B cell (primary cell): Measurements from ENCODE around the gene SREBF1. TPM values are rescaled to one million over a fixed set of nuclear protein-coding genes. Genes with fewer than 3 reads are reported as not detected.

Experiments used
- ATAC-seq: fragments of 200-7000 bp; cut with Tn5 transposase; one replicate; pipeline ENCODE4 v1.10.0; 2021; ENCODE audit warnings: low read depth, mild to moderate bottlenecking, moderate number of reproducible peaks, moderate library complexity
- CTCF ChIA-PET: fragments of 350-600 bp; sonication (Branson Sonifier 250); formaldehyde crosslinking; loops from one replicate; lab custom pipeline; 2021; ENCODE audit warnings: antibody characterized with exemption, inconsistent platforms; lab: Charles Lee
- POLR2A ChIA-PET: fragments of 350-600 bp; sonication (Branson Sonifier 250); formaldehyde crosslinking; loops from one replicate; lab custom pipeline; 2021; ENCODE audit warnings: antibody characterized with exemption; lab: Charles Lee
- DNase-seq: peaks from one replicate; pipeline ENCODE4 v3.0.0; 2013
- H2AFZ ChIP-seq: 2 replicates; pipeline ENCODE4 v1.6.1; 2012; ENCODE audit warnings: mild to moderate bottlenecking, low read depth, low read length; ENCODE audit not compliant: insufficient read depth, poor library complexity, severe bottlenecking
- H3K27ac ChIP-seq, 2 donors: 1 replicate in 1 of 2; 2 replicates in 1 of 2; pipeline ENCODE4 v1.5.1; 2012 to 2013; ENCODE audit warnings: low read length in 2 of 2, mild to moderate bottlenecking in 2 of 2, moderate library complexity in 1 of 2
- H3K27me3 ChIP-seq, 4 experiments: fragments of 200-600 bp in 1 of 4; sonication (generic) in 1 of 4; replicated peaks in 1 of 4; 1 replicate in 2 of 4; 2 replicates in 2 of 4; pipeline versions ENCODE4 v1.6.1 to v1.7.0; 2013 to 2016; ENCODE audit warnings: low read length in 3 of 4, mild to moderate bottlenecking in 2 of 4, mixed read lengths in 1 of 4, moderate library complexity in 1 of 4; ENCODE audit not compliant: insufficient read depth in 4 of 4, control insufficient read depth in 3 of 4; ENCODE audit errors: control extremely low read depth in 1 of 4
- H3K36me3 ChIP-seq, 2 experiments: replicated peaks in 1 of 2; 1 replicate in 1 of 2; 2 replicates in 1 of 2; pipeline versions ENCODE4 v1.6.1 to v1.7.1; 2013; ENCODE audit warnings: low read length in 1 of 2; ENCODE audit not compliant: insufficient read depth in 2 of 2, control insufficient read depth in 1 of 2; ENCODE audit errors: control extremely low read depth in 1 of 2, extremely low read depth in 1 of 2
- H3K4me1 ChIP-seq, 2 donors: fragments of 200-600 bp in 1 of 2; sonication (generic) in 1 of 2; 1 replicate in 1 of 2; 2 replicates in 1 of 2; pipeline versions ENCODE4 v1.5.1 to v1.6.1; 2013 to 2017; ENCODE audit warnings: low read length in 2 of 2; ENCODE audit not compliant: control insufficient read depth in 2 of 2, insufficient read depth in 2 of 2
- H3K4me2 ChIP-seq: replicated peaks from 2 replicates; pipeline ENCODE3; 2012; ENCODE audit warnings: mild to moderate bottlenecking, low read depth, low read length; ENCODE audit not compliant: poor library complexity, severe bottlenecking
- H3K4me3 ChIP-seq, 5 experiments: fragments of 200-600 bp in 1 of 5; sonication (generic) in 1 of 5; 1 replicate in 3 of 5; 2 replicates in 2 of 5; pipeline versions ENCODE4 v1.5.1 to v1.7.0; 2011 to 2016; ENCODE audit warnings: low read length in 4 of 5, mild to moderate bottlenecking in 4 of 5, low read depth in 2 of 5, control low read depth in 1 of 5, moderate library complexity in 1 of 5; ENCODE audit not compliant: insufficient read depth in 1 of 5; ENCODE audit errors: control extremely low read depth in 1 of 5, extremely low read depth in 1 of 5
- H3K79me2 ChIP-seq: fragments of 200-600 bp; sonication (generic); one replicate; pipeline ENCODE4 v1.6.0; 2016; ENCODE audit warnings: low read length; ENCODE audit not compliant: control insufficient read depth, insufficient read depth
- H3K9ac ChIP-seq: fragments of 200-600 bp; sonication (generic); 2 replicates; pipeline ENCODE4 v1.6.1; 2017; ENCODE audit warnings: mild to moderate bottlenecking, low read length, moderate library complexity
- H3K9me3 ChIP-seq, 3 donors: one replicate each; pipeline versions ENCODE4 v1.6.1 to v1.7.1; 2013; ENCODE audit warnings: low read length in 2 of 3; ENCODE audit not compliant: control insufficient read depth in 2 of 3, insufficient read depth in 1 of 3; ENCODE audit errors: control extremely low read depth in 1 of 3
- H4K20me1 ChIP-seq: 2 replicates; pipeline ENCODE4 v1.6.0; 2012; ENCODE audit warnings: mild to moderate bottlenecking, low read length; ENCODE audit not compliant: insufficient read depth, control insufficient read depth, poor library complexity, severe bottlenecking
- H3K27ac Mint-ChIP-seq: one replicate; pipeline ENCODE4 v1.8.0; 2021; ENCODE audit warnings: mixed read lengths
- H3K27me3 Mint-ChIP-seq: one replicate; pipeline ENCODE4 v1.8.0; 2021; ENCODE audit warnings: mixed read lengths
- H3K4me1 Mint-ChIP-seq: one replicate; pipeline ENCODE4 v1.8.0; 2021; ENCODE audit warnings: mixed read lengths
- H3K4me3 Mint-ChIP-seq: one replicate; pipeline ENCODE4 v1.8.0; 2021; ENCODE audit warnings: mixed read lengths
- H3K9me3 Mint-ChIP-seq: one replicate; pipeline ENCODE4 v1.8.0; 2022; ENCODE audit warnings: mixed read lengths; ENCODE audit not compliant: insufficient read depth
- EZH2 ChIP-seq: IDR thresholded peaks from 2 replicates; pipeline ENCODE4 v1.6.1; 2012; ENCODE audit warnings: borderline replicate concordance, low read depth, mild to moderate bottlenecking, moderate library complexity, low read length; ENCODE audit not compliant: insufficient read depth, poor library complexity, severe bottlenecking
- WGBS: methylation state at CpG from one replicate; pipeline ENCODE4 v1.1.5; 2013; ENCODE audit warnings: missing lambda C conversion rate; ENCODE audit not compliant: insufficient coverage; 5-methylcytosine and 5-hydroxymethylcytosine counted together
- intact Hi-C: fragments of 100-400 bp; cut with micrococcal nuclease; formaldehyde crosslinking; loops from one replicate; pipeline ENCODE4 v1.10.0; 2022
- polyA plus RNA-seq: library from polyadenylated mRNA; depleted of rRNA; stranded (reverse); fragments of >200 nt; gene quantifications from 2 replicates; pipeline ENCODE4 v1.2.3, GENCODE V29; 2012
- total RNA-seq, 2 donors: library from RNA; stranded (reverse); fragments of 120-200 nt in 1 of 2; gene quantifications; 1 replicate in 1 of 2; 2 replicates in 1 of 2; pipeline versions ENCODE4 v1.2.3 to v1.2.4, GENCODE V29; 2013 to 2022
- TF ChIP-seq, protein P1 (sequence below): fragments of 200-600 bp; IDR thresholded peaks from one replicate; pipeline ENCODE4 v1.8.0; 2022; ENCODE audit warnings: antibody characterized with exemption, mild to moderate bottlenecking

Gene SREBF1
- total and polyA plus RNA-seq, 2 donors (not counting 1 experiment from before 2014, with no cell fraction given), result 21.6 to 34.9 TPM

DNA sequence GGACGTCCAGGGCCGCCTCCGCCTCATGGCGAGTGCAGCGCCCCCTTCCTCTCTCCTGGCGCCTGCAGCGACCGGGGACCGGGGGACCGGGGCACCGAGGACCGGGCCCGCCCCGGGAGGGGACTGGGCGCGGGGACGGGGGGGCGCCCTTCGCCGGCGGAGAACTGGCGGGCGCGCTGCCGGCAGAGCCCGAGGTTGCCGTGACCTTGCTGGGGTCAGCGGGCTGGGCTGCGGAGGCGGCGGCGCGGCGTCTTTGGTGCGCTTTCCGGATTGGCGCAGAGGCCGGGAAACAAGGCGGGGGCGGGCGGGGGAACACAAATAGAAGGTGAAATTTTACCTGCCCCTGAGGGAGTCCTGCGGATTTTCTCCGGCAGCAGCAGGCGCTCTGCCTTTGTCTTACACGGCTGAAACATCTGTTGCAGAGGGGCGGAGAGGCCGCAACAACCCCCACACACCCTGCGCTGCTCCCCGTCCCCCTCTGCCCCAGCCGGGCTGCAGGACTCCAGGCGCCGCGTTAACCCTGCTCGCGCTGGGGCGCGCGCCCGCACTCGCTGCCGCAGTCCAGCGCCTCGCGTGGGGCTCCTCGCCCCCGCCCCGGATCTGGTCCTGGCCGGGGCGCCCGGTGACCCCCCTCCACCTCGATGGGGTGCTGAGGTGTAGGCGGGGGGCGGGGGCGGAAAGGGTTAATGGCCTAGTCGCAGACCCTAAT is 53.5 kb downstream of the SREBF1 start:
- H3K79me2 ChIP-seq, result peaks cover 10% of the 10 kb centered on the region
- TF ChIP-seq, protein P1, sequence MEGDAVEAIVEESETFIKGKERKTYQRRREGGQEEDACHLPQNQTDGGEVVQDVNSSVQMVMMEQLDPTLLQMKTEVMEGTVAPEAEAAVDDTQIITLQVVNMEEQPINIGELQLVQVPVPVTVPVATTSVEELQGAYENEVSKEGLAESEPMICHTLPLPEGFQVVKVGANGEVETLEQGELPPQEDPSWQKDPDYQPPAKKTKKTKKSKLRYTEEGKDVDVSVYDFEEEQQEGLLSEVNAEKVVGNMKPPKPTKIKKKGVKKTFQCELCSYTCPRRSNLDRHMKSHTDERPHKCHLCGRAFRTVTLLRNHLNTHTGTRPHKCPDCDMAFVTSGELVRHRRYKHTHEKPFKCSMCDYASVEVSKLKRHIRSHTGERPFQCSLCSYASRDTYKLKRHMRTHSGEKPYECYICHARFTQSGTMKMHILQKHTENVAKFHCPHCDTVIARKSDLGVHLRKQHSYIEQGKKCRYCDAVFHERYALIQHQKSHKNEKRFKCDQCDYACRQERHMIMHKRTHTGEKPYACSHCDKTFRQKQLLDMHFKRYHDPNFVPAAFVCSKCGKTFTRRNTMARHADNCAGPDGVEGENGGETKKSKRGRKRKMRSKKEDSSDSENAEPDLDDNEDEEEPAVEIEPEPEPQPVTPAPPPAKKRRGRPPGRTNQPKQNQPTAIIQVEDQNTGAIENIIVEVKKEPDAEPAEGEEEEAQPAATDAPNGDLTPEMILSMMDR, result peak; percentile 24
- no peak for TF ChIP-seq EZH2
- ChIA-PET POLR2A (interaction anchor here (0.8 kb wide), 1 partner anchor 20 kb away, joined by 3 read pairs; no protein-coding TSS in a partner anchor), CTCF (interaction anchor here (1.8 kb wide), 1 partner anchor 30 kb away, joined by 6 read pairs; no protein-coding TSS in a partner anchor)
- H3K36me3 ChIP-seq, result no peaks in the 10 kb centered on the region
- peak; percentile 58 for DNase-seq
- peaks cover 82% of the 10 kb centered on the region for H4K20me1 ChIP-seq
- Mint-ChIP-seq H3K27me3 (peaks cover 5% of the 10 kb centered on the region), H3K4me3 (peak overlapping the region; percentile 90), H3K4me1 (peaks cover 26% of the 10 kb centered on the region), H3K9me3 (no peaks in the 10 kb centered on the region), H3K27ac (no peak overlapping the region)
- no peak overlapping the region for H3K27ac ChIP-seq
- intact Hi-C loops, result loop anchor here (1.0 to 5.0 kb wide), 2 partner anchors 17 to 56 kb away; no protein-coding TSS in a partner anchor
- H3K4me1 ChIP-seq, result peaks cover 27 to 37% of the 10 kb centered on the region in 2 donors
- ATAC-seq, result peak; percentile 14
- peak overlapping the region; percentile 98 for H3K4me2 ChIP-seq
- peak overlapping the region; percentile 49 for H2AFZ ChIP-seq
- under 1% methylated on average over 74 of the region's 75 CpGs for WGBS
- peaks cover 0 to 4% (median 0%) of the 10 kb centered on the region in 3 donors for H3K9me3 ChIP-seq
- peak overlapping the region; percentile 72 for H3K9ac ChIP-seq
- H3K4me3 ChIP-seq, result peak overlapping the region; percentile 21 to 74 (median 54)
- H3K27me3 ChIP-seq, result peaks cover 0 to 16% (median 3%) of the 10 kb centered on the region in 4 experiments
